HG02884 (cell line): ENCODE measurements around the gene RGS6.
"Not testable (repeated sequence)": the region's sequence is repeated elsewhere in the genome, so short reads cannot be mapped to it uniquely, and the experiment has no call there.

Experiments
- ATAC-seq: cut with Tn5 transposase; IDR thresholded peaks from one replicate; pipeline ENCODE4 v1.9.1; 2021; ENCODE audit warnings: mild to moderate bottlenecking, moderate library complexity; ENCODE audit not compliant: unreplicated experiment

The RGS6 gene

DNA sequence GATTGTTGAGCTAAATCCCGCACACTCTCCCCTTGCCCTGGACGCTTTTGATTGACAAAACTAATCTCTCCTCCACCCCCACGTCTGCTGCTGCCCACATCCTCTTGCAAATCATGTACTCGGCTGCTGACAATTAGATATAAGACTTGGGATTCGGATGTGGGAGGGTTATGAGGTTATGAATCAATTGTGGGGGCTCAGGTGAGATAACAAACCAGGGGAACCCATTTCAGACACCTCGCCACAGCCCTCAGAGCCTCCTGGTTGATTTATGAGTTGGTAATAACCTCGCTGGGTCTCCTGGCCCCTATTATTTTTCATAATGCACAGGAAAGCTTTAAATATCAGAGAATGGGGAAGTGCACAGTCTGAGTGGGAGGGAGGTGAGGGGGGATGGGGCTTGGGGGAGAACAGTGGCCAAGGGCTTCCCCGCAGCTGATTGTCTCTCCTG lies 511.8 kb downstream of the RGS6 start:
- ATAC-seq = no peak

DNA sequence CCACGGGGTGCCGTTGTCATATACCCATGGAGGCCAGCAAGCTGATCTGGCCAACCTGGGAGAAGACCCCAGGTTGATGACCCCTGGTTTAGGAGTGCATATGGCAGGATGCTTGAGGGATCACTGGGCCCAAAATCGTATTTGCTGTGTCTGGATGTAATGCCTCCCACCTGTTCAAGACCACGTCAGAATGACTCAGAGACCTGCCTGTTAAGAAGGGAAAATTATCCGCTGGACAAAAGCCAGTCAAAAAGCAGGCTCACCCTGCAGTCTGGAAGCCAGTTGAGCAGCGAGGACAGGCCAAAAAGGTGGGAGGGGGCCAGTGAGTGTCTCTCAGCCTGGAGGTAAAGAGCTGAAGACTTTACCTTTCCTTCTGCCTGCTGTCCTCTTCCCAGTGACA lies 512.5 kb downstream of the RGS6 start:
- ATAC-seq = no peak

DNA sequence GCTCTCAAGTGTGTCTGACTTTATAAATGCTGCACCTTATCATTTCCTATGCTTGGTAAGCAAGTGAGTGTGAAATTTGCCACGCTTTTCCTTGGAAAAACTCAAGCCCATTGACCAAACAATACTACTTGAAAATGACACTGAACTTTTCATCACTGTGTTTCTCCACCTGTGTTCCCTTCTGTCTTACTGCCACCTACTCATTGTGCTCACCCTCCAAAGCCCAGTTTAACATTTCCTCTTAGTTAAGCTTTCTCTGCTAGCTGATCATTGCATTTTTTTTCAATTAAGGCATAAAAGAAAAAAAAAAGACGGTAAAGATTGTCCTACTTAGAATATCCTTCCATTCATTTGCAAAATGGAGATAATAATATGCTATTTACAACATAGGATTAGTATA lies 516.0 kb downstream of the RGS6 start:
- no peak for ATAC-seq

DNA sequence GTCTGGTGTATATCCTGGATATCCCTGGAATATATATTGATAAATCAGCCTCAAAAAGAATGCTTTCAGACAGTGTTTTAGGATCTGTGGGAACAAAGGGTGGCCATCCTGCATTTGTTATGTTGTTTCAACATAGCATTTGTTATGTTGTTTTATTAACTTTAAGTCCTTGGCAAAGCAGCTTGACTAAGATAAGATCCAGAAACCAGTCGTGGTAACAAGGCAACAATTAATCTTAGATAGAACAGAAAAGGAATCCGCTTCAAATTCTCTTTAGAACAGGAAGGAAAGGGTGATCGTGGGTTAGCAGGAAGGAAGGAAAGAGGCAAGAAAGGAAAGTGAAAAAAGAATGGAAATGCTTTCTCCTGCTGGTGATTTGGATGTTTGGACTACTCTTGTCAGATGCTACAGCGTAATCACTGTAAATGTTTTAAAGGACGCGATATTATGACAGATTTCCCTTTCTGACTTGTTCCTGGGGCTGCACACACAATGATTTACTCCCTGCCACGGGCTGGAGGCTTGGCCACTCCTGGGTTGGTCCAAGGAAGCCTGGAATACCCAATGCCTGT lies 518.3 kb downstream of the RGS6 start:
- ATAC-seq = no peak

DNA sequence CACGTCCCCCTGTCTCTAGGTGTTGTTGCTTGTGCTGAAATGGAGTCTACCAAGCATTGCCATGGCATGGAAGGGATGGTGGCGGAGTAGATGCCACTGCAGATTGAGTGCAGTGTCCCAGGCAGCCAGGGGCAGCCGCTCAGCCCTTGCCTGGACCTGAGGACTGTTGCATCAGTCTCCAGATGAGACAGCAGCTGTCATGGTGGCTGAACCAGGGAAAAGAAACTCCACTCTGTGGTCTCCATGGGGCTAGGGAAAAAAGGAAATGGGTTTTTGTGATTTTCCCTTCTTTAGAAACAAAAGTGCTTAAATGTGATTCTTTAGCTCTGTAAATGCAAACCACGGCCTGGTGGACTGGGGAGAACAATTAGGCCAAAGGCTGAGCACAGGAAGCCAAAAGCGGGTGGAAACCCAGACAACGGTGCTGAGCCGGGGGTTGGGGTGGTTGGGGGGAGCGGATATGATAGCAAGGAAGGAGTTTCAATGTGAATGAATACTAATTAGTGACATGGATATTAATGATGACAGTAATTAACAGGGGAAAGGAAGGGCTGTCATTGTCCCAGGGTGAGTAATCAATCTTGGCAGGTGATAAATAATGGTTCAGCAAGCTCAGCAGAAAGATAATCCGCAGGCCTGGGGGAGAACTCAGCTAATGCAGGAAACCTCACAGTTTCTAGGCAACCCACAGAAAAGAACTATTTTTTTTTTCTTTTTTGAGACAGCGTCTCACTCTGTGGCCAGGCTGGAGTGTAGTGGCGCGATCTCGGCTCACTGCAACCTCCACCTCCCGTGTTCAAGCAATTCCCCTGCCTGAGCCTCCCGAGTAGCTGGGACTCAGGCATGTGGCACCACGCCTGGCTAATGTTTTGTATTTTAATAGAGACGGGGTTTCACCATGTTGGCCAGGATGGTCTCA lies 519.1 kb downstream of the RGS6 start:
- ATAC-seq = peak; percentile 64

DNA sequence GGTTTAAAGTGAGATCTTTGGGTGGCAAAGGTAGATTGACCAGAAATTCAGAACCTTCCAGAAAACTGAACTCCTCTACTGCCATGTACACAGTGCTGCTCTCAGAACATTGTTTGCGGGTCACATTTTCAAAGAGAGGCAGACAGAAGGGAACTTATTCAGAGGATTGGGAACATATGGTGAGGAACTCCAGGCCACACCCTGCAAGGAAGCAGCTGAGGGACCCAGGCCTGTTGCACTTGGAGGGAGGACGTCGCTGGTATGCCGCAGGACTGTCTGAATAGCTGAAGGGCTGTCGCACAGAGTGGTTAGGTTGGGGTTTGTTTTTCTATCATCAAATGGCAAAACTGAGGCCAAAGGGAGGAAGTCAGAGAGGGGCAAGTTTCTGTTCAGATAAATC lies 520.5 kb downstream of the RGS6 start:
- ATAC-seq = no peak

DNA sequence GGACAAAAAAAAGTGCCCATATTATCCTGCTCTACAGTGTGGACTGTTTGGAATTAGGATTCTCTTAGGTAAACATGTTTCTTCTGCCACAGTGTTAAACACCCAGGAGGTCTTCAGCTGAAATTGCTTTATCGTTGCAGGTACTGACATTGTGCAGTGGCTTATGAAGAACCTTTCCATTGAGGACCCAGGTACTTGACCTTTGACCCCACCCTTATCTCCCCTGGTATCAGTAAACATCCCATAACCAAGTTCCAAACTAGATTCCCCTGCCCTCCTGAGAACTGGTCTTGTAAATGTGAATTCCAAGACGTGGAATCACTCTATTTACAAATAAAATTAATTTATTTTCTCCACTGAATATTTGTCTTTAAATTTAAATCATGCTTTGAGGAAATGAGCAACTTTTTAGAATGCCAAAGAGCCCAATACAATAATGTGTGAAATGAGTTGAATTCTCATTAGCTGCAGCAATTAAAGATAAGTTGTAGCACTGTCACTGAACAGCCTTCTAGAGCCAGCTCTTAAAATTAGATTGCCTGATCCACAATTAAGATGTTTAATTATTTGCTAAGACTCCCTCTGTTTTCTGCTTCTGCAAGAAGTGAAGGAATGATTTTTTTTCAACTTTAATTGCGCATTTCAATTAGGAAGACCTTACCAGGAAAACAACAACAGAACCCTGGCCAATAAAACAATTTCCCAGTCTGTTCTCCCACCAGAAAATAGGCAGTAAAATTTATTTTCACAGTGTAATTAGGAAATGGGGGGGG lies 522.3 kb downstream of the RGS6 start:
- ATAC-seq = no peak

DNA sequence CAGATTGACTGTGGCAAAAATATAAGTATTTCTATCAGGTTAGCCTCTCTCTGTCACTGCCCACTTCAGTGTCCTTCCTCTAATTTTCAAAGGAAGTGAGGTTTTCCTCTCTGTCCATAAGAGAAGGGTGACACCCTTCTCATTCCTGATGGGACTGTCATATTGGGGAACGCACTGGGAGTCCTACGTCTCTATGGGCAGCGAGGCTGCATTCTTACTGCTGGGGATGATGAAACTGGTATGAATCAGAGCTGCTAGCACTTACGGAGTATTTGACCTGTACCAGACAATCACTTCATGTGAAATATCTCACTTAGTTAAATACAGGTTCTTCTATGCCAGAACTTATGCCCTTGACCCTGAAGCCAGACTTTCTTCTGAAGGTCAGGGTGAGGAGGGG lies 525.4 kb downstream of the RGS6 start:
- ATAC-seq = no peak

DNA sequence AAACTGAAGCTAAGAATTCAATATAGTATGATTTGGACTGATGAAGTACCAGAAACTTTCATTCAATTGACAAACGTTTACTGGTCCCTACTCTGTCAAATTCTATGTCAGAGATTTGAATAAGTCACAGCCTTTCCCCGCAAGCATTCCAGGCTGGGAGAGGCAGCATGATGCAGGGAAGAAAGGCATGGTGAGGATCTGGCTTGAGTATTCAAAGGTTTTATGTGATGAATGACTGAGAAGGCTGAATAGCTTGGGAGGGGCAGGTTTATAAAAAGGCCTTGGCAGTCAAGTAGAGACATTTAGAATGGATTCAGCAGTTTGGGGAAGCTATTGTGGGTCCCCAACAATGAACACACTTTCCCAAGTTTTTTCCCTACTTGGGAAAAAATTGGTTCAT lies 529.8 kb downstream of the RGS6 start:
- no peak for ATAC-seq

DNA sequence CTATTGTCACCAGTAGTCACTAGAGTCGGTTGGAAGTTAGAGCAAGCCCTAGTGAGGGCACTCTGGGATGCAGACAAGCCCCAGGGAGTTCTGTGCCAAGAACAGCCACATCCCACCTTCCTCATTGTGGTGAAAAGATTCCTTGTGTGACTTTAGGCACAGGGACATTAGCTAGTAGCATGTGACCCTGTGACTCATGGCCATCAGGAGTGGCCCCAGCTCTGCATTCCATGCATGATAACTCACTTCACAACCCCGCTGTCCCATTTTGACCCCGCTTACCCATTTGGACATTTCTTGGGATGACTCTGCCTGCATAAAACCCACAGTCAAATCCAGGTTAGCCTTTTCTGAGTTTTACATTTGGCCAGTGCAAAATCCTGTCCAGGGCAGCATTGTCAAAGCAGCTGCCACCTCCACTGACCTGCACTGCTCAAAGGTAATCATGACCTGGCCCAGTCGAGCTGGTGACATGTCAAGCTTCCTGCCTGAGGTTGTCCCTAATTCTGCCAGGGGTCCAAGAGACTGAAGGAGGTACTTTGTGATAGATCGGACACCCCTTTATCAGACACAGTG lies 531.1 kb downstream of the RGS6 start:
- no peak for ATAC-seq

DNA sequence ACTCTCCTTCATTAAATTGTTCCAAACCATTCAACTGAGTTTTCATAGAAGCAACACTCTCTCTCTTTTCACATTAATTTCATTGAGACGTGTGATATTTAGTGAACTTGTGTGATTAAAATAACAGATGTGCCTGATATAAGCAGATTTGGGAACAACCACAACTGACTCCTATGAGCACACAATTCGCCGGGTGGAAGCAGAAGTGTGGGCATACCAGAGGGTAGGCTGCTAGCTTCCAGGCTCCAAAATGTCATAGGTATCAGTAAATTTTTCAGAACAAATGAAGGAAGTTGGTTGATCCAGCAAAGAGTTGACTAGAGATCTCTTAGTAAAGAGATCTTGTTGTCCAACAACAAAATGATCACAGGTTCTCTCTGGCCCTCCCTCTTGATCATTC lies 532.0 kb downstream of the RGS6 start:
- ATAC-seq = no peak

DNA sequence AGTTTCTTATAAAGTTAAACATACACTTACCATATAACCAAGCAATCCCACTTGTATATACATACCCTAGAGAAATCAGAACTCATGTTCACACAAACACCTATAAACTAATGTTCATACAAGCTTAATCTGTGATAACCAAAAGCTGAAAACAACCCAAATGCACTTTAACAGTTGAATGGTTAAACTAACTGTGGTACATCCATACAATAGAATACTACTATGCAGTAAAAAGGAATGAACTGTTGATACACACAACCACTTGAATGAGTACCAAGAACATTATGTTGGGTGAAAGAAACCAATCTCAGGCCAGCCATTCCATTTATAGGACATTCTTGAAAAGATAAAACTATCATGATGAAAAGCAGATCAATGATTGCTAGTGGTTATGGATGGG lies 534.1 kb downstream of the RGS6 start:
- no peak for ATAC-seq

DNA sequence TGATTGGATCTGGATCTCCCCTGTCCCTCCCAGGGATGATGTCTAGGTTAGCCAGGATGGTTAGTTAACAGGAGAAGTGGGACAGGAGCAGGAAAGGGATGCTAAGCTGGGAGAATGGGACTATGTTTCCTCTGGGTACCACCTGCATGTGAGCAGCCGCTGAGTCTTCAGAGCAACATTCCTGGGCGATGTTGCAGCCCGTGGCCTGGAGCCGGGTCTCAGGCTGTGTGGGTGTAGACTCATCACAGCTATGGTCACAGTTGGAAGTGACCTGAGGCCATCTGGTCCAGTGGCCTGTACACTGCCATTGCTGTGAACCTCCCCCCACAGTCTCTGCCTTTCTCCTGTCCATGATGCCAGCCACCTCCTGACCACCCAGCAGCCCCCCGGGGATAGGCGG lies 539.1 kb downstream of the RGS6 start:
- ATAC-seq = no peak

DNA sequence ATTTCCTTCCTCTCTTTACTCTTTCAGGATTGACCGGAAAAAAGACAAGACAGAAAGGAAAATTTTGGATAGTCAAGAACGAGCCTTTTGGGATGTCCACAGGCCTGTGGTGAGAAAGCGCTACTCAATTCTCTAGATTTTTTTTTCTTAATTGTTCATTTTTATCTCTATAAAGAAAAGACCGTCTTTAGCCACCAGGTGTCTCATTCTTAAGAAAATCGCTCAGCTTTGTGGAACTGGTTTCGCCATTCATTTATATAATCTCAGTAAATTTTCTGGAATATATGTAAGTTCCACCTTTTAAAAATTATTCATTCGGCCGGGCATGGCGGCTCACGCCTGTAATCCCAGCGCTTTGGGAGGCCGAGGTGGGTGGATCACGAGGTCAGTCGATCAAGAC lies 540.6 kb downstream of the RGS6 start:
- ATAC-seq = no peak

DNA sequence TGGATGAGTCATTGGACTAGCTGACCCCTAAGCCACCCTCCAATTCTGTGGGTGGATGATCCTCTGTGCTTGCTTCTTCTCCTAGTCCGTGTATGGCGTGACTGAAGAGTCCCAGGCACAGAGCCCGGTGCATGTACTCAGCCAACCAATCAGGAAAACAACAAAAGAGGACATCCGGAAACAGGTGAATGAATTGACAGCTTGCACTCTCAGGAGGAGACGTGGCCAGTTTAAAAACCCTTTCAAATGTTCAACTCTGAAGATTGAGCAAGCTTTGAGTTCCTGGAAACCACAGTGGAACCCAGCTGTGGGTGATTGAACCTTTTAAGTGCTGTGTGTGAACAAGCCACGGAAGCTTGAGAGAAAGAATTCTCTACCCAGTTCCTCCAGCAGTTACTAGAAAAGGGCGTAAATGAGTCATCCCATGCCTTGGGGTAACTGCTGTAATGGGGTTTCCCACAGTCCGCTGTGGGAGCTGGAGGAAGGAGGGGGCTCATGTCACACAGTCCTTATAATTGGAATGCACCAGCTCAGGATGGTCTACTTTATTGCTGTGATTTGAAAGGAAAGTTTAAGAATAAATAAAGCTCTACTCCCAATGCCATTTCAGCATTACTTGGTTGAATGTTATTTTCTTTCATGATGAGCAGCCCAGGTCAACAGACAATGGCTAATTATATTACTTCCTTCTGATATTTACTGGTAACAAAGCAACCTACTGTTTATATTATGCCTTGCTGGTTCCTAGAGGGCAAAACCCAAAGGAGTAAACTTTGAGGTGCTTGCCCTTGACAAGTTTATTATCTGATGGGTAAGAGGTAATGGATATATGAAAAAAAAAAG lies 544.6 kb downstream of the RGS6 start:
- ATAC-seq = peak; percentile 78

DNA sequence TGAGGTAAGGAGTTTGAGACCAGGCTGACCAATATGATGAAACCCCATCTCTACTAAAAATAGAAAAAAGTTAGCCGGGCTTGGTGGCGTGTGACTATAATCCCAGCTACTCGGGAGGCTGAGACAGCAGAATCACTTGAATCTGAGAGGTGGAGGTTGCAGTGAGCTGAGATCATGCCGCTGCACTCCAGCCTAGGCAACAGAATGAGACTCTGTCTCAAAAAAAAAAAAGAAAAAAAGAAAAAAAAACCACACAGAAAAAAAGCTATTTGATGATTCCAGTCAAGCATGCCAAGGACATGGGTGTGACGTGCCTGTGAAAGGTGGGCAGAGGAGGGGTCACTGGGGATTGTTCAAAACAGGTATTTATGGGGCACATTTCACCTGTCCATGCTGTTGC lies 545.3 kb downstream of the RGS6 start:
- not testable (repeated sequence) for ATAC-seq

DNA sequence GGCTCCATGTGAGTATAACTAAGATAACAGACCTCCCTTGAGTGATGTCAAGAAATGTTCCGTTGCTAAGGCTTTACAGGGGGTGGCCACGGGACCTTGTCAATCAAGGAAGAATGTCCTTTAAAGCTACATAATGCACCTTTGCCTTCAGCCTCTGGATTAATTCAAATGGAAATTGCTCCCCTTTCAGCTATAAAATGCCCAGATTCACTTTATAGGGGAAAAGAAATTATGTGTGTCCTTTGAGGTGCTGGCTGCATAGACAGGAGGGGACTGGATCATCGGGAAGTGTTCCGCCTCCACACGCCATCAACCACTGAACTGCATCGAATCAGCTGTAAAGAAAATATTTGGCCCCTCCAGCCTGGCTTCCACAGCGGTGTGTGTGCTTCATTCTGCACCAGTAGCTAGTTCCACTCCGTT lies 546.3 kb downstream of the RGS6 start:
- no peak for ATAC-seq

DNA sequence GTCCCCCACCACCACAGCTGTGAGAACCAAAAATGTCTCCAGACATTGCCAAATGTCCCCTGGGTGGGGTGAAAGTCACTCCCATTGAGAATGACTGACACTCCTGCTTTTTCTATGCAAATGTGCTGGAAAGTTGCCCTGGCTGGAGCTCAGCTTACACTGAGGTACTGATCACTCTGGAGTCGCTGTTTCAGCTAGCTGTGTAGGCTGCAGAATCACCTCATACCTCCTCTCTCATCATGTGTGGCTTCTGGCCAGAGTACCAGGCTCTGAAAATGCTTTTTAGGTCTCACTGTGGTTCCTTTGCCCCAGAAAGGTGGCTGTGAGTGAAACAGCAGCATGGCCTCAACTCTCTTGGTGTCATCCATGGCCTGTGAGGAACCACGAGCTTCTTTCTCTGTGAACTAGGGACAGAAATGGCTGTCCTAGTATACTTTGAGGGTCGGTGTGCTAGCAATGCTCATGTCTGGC lies 547.3 kb downstream of the RGS6 start:
- no peak for ATAC-seq

DNA sequence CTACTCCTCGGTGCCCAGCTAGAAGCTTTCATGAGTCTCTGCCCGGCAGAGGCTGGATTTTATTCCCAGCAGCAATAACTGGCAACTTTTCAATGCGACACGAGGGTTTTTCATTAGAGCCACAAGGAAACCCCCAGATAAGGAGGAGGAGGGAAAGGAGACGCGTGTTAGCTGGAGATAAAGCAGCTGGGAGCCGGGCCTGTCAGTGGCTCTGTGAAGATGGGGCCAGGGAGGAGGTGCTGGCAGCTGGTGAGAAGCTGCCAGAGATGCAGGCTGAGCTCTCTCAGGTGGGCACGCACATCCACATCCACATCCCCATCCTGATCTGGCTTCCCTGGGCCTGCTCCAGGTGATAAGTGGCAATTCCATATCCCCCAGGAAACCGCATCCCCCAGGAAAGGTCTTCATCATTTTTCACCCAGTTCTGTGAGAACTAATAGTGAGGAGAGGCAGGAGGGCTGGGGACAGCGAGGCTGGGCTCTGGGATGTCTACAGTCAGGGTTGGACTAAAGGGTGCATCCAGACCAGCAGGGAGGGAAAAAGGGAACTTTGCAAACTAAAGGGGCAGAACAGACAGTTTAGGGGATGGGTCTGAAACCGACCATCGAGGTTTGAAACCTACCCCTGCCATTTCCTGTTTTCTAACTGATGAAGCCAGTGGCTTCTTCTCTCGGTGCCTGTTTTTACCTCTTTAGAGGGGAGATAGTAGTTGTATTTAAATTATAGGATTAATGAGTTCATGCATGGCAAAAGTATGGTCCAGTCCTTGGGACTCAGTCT lies 548.4 kb downstream of the RGS6 start:
- no peak for ATAC-seq

DNA sequence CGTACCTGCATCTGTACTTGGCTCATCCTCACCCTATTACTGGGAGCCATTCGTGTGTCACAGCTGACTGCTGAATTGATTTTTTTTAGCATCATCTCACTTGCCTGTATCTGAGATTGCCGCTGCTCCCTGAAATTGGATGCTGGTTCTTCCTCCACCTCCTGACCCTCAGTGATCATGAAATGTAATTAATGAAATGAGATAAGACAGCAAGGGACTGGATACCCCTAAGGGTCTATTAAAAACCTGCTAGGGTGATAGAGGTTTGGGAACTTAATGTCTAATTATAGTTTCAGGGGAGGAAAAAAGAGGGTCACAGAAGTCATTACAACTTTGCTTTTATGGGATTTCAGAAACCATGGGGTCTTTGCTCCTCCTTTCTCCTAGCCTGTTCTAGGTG lies 551.1 kb downstream of the RGS6 start:
- ATAC-seq = no peak
